NOMO-1 treated with dmso at 0.1 percent for 144 hours (cell line): ENCODE measurements around the gene E4F1.

ENCODE experiments used
- DNase-seq: peaks from one replicate; lab custom pipeline; 2025; ENCODE audit not compliant: unreplicated experiment; lab: John Stamatoyannopoulos, UW

E4F1 gene

GRCh38 chr16:2223221-2223941 is at the start of gene E4F1:
E4F1 (plus strand) TSS chr16:2223591; CDS start chr16:2223614, 23 bp downstream.
- peak; percentile 100 for DNase-seq

- DNase-seq: no peak
These were observed 49.5 kb upstream of the E4F1 start for GRCh38 chr16:2173916-2174315.

- no peak for DNase-seq
These were observed 48.8 kb upstream of the E4F1 start for GRCh38 chr16:2174396-2175131.

GRCh38 chr16:2175454-2175853 is 47.9 kb upstream of the E4F1 start:
- DNase-seq: no peak

GRCh38 chr16:2176047-2176446 is 47.3 kb upstream of the E4F1 start:
- DNase-seq: no peak

- no peak for DNase-seq
These were observed 46.3 kb upstream of the E4F1 start for GRCh38 chr16:2177101-2177500.

GRCh38 chr16:2177561-2177960 is 45.8 kb upstream of the E4F1 start:
- DNase-seq: no peak

- DNase-seq: no peak
These were observed 44.9 kb upstream of the E4F1 start for GRCh38 chr16:2178321-2179106.

- DNase-seq: no peak
These were observed 44.3 kb upstream of the E4F1 start for GRCh38 chr16:2179107-2179501.

GRCh38 chr16:2179576-2179975 is 43.8 kb upstream of the E4F1 start:
- no peak for DNase-seq

- DNase-seq: no peak
These were observed 42.9 kb upstream of the E4F1 start for GRCh38 chr16:2180461-2180860.

- no peak for DNase-seq
These were observed 42.1 kb upstream of the E4F1 start for GRCh38 chr16:2180962-2181923.

GRCh38 chr16:2181952-2182351 is 41.4 kb upstream of the E4F1 start:
- DNase-seq: no peak

GRCh38 chr16:2183671-2184070 is 39.7 kb upstream of the E4F1 start:
- DNase-seq: no peak

- DNase-seq: no peak
These were observed 39.0 kb upstream of the E4F1 start for GRCh38 chr16:2184346-2184745.

GRCh38 chr16:2184962-2185361 is 38.4 kb upstream of the E4F1 start:
- DNase-seq: no peak

GRCh38 chr16:2186064-2186463 is 37.3 kb upstream of the E4F1 start:
- DNase-seq: no peak

- no peak for DNase-seq
These were observed 36.9 kb upstream of the E4F1 start for GRCh38 chr16:2186505-2186904.

- DNase-seq: no peak
These were observed 36.2 kb upstream of the E4F1 start for GRCh38 chr16:2187212-2187611.

- no peak for DNase-seq
These were observed 35.0 kb upstream of the E4F1 start for GRCh38 chr16:2188395-2188794.
